Neutrophil (primary cell): ENCODE results near the gene ZBTB17.

ENCODE experiments used
- H3K27ac ChIP-seq: fragments of 200-600 bp; sonication (generic); 2 replicates; pipeline ENCODE4 v1.5.1; 2016; ENCODE audit warnings: mild to moderate bottlenecking, moderate library complexity
- H3K27me3 ChIP-seq: fragments of 200-600 bp; sonication (generic); 2 replicates; pipeline ENCODE4 v1.6.0; 2016; ENCODE audit warnings: mild to moderate bottlenecking
- H3K36me3 ChIP-seq: fragments of 200-600 bp; sonication (generic); 2 replicates; pipeline ENCODE4 v1.5.1; 2017
- H3K4me1 ChIP-seq, 2 experiments: fragments of 200-600 bp in 1 of 2; sonication (generic) in 1 of 2; 1 replicate in 1 of 2; 2 replicates in 1 of 2; pipeline versions ENCODE4 v1.5.1 to v1.6.1; 2013 to 2016; ENCODE audit warnings: low read depth in 1 of 2, low read length in 1 of 2, mild to moderate bottlenecking in 1 of 2, moderate library complexity in 1 of 2; ENCODE audit not compliant: control insufficient read depth in 1 of 2, insufficient read depth in 1 of 2
- H3K4me3 ChIP-seq, 2 experiments: fragments of 200-600 bp in 1 of 2; sonication (generic) in 1 of 2; 1 replicate in 1 of 2; 2 replicates in 1 of 2; pipeline ENCODE4 v1.5.1; 2013 to 2016; ENCODE audit warnings: low read depth in 1 of 2, low read length in 1 of 2, mild to moderate bottlenecking in 1 of 2, moderate library complexity in 1 of 2
- H3K9me3 ChIP-seq: fragments of 200-600 bp; sonication (generic); 2 replicates; pipeline ENCODE4 v1.5.1; 2016
- CTCF ChIP-seq: fragments of 200-600 bp; sonication (generic); IDR thresholded peaks from 2 replicates; pipeline ENCODE4 v1.5.1; 2016; ENCODE audit warnings: antibody characterized with exemption

The ZBTB17 gene

GRCh38 chr1:15948091-15948591 lies 27.8 kb downstream of the ZBTB17 start:
- no peak for TF ChIP-seq CTCF
- Histone ChIP-seq H3K4me1 (peaks cover 38 to 48% of the 10 kb centered on the region in 2 experiments), H3K27ac (peak overlapping the region; percentile 62), H3K27me3 (no peaks in the 10 kb centered on the region), H3K9me3 (no peaks in the 10 kb centered on the region), H3K36me3 (peaks cover 54% of the 10 kb centered on the region), H3K4me3 (no peak overlapping the region)

DNA sequence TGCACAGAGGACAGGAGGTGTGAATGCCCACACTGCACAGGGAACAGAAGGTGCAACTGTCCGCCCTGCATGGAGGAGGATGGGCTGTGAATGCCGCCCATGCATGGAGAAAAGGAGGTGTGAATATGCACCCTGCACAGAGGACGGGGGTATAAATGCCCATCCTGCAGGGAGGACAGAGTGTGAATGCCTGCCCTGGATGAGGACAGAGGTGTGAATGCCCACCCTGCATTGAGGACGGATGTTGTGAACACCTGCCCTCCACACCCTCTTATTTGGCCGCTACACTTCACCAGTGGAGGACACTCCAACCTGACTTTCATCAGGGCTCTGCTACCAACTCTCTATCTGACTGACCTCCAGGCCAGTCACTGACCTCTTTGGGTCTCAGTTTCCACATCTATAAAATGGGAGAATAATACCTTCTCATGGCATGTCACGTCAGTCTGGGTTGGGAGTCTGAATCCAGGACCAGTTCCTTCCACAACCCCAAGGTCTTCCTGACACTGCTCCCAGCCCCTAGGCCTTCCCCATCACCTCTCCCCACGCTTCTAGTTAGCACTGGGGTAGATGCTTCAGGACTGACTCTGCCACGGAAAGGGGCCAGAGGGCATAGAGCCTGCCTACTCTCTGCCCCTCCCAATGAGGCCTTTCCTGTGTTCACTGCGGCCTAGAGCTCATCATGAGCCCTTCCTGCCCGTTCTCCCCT lies 28.4 kb downstream of the ZBTB17 start:
- no peak overlapping the region for H3K27ac ChIP-seq
- TF ChIP-seq CTCF: no peak
- no peaks in the 10 kb centered on the region for H3K9me3 ChIP-seq
- no peak overlapping the region for H3K4me3 ChIP-seq
- H3K4me1 ChIP-seq: peaks cover 32 to 42% of the 10 kb centered on the region in 2 experiments
- peaks cover 60% of the 10 kb centered on the region for H3K36me3 ChIP-seq
- no peaks in the 10 kb centered on the region for H3K27me3 ChIP-seq

GRCh38 chr1:15946571-15947381 lies 29.1 kb downstream of the ZBTB17 start:
- Histone ChIP-seq H3K27ac (no peak overlapping the region), H3K27me3 (no peaks in the 10 kb centered on the region), H3K4me3 (no peak overlapping the region), H3K9me3 (no peaks in the 10 kb centered on the region), H3K4me1 (peaks cover 24 to 35% of the 10 kb centered on the region in 2 experiments), H3K36me3 (peaks cover 68% of the 10 kb centered on the region)
- TF ChIP-seq CTCF: no peak

DNA sequence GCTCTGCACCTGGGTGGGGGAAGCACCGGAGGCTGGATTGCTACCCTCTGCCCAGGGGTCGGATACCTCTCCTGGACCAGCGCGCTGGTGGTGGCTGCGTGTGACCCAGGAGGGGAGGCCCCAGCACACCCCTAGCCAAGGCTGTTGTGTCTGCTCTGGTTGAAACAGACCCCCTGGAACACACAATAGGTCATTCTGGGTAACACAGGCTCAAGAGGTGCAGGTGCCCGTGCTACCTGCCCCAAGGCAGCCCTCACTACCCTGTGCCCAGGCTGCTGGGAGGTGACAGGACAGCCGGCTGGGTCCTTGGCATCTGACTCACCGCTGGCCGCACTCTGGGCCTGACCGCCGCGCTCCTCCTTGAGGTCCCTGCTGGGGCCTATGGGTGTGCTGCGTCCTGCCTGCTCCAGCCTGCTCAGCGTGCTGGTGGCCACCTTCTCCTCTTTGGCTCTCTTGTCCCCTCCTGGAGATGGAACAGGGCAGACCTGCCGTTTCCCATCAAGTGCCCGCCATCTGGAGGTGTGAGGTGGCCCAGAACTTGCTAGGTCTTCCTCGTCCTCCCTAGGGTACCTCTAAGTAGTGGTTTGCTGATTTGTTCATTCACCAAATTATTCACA lies 30.0 kb downstream of the ZBTB17 start:
- Histone ChIP-seq H3K27ac (no peak overlapping the region), H3K9me3 (no peaks in the 10 kb centered on the region), H3K36me3 (peaks cover 76% of the 10 kb centered on the region), H3K27me3 (no peaks in the 10 kb centered on the region), H3K4me1 (peaks cover 16 to 26% of the 10 kb centered on the region in 2 experiments), H3K4me3 (no peak overlapping the region)
- no peak for TF ChIP-seq CTCF

GRCh38 chr1:15945011-15945831 lies 30.7 kb downstream of the ZBTB17 start:
- no peak overlapping the region for H3K27ac ChIP-seq
- H3K36me3 ChIP-seq: peaks cover 84% of the 10 kb centered on the region
- H3K4me3 ChIP-seq: no peak overlapping the region
- no peaks in the 10 kb centered on the region for H3K9me3 ChIP-seq
- peaks cover 9 to 19% of the 10 kb centered on the region in 2 experiments for H3K4me1 ChIP-seq
- TF ChIP-seq CTCF: no peak
- H3K27me3 ChIP-seq: no peaks in the 10 kb centered on the region
